Measurements from ENCODE around the gene OR11G2. TPM values are rescaled to one million over a fixed set of nuclear protein-coding genes. Genes with fewer than 3 reads are reported as not detected.
"Not testable (repeated sequence)": the region's sequence is repeated elsewhere in the genome, so short reads cannot be mapped to it uniquely, and the experiment has no call there.

OR11G2 gene
- total RNA-seq (not detected), polyA plus RNA-seq (not detected)
- long read RNA-seq, donor 1: 0 reads
- long read RNA-seq, donor 2: 0 reads

DNA sequence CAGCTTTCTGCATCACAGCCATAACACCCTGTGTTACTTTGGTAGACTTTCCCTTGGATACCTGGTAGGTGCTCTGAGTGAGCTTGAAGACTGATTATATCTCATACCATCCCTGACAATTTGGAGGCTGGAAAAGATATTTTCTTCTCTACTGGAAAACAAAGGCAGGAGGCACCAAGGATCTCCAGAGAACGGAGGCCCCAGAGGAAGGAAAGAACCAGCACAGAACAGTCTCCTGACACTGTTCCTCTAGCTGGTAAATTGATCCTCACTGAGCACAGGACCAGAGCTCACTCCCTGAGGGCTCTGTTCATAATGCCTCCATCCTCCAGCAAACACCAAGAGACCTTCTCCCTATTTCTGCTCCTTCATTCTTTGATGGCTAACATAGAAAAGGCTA lies at the start of gene OR11G2:
TSS of gene OR11G2 (plus strand) at position 301 of the 400 bp plus-strand sequence. CDS start 6,542 bp downstream, outside the sequence.
- no peaks in the 10 kb centered on the region for H3K36me3 ChIP-seq (ENCODE audit: control insufficient read depth in 1 of 2, insufficient read depth in 2 of 2, low read length in 1 of 2)
- H3K27me3 ChIP-seq (ENCODE audit: control insufficient read depth in 1 of 2, insufficient read depth in 2 of 2, low read length in 1 of 2): no peaks in the 10 kb centered on the region
- intact Hi-C loops (cut with DNase I): no loop called here
- no peak within 1 kb of the TSS for H3K27ac ChIP-seq (ENCODE audit: low read depth in 1 of 2, low read length in 2 of 2)
- no peak within 1 kb of the TSS for H3K4me3 ChIP-seq (ENCODE audit: low read length in 2 of 2)
- DNase-seq (no peak), ATAC-seq (ENCODE audit: low FRiP score) (no peak)
- WGBS, 2 donors: 43 to 47% methylated on average over 1 of the region's 1 CpG
- no peaks in the 10 kb centered on the region for H3K9me3 ChIP-seq (ENCODE audit: control insufficient read depth, low read length)
- H3K4me1 ChIP-seq (ENCODE audit: control insufficient read depth in 1 of 2, insufficient read depth in 2 of 2, low read length in 2 of 2): no peaks in the 10 kb centered on the region

DNA sequence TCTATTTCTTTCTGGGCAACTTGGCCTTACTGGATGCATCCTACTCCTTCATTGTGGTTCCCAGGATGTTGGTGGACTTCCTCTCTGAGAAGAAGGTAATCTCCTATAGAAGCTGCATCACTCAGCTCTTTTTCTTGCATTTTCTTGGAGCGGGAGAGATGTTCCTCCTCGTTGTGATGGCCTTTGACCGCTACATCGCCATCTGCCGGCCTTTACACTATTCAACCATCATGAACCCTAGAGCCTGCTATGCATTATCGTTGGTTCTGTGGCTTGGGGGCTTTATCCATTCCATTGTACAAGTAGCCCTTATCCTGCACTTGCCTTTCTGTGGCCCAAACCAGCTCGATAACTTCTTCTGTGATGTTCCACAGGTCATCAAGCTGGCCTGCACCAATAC lies 46.8 kb upstream of the OR11G2 start:
- Histone ChIP-seq H3K27me3 (ENCODE audit: control insufficient read depth in 1 of 2, insufficient read depth in 2 of 2, low read length in 1 of 2) (no peaks in the 10 kb centered on the region), H3K4me3 (ENCODE audit: low read length in 2 of 2) (no peak overlapping the region), H3K9me3 (ENCODE audit: control insufficient read depth, low read length) (peaks cover 1% of the 10 kb centered on the region), H3K4me1 (ENCODE audit: control insufficient read depth in 1 of 2, insufficient read depth in 2 of 2, low read length in 2 of 2) (no peaks in the 10 kb centered on the region), H3K27ac (ENCODE audit: low read depth in 1 of 2, low read length in 2 of 2) (no peak overlapping the region), H3K36me3 (ENCODE audit: control insufficient read depth in 1 of 2, insufficient read depth in 2 of 2, low read length in 1 of 2) (no peaks in the 10 kb centered on the region)
- ATAC-seq (ENCODE audit: low FRiP score): no peak
- no peak for DNase-seq
- intact Hi-C loops (cut with DNase I): no loop called here
- 20 to 25% methylated on average over 7 of the region's 7 CpGs for WGBS, 2 donors

DNA sequence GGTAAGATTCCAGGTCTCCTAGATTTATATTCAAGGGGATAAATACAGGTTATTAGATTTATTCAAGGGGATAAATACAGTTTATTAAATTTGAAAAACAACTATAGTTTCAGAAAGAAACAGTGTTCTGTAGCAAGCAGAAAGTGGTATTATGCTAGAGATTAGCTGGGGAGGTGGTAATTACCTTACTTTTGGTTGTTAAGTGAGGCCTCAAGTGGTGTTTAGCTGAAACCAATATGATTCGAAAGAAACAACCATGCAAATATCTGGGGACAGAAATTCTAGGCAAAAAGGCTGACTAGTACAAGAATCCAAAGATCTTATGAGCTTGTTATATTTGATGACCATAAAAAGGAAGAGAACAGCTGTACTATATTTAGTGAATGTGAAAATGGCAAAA lies 45.9 kb upstream of the OR11G2 start:
- H3K9me3 ChIP-seq (ENCODE audit: control insufficient read depth, low read length): peaks cover 3% of the 10 kb centered on the region
- WGBS, 2 donors: 52 to 53% methylated on average over 1 of the region's 1 CpG
- no peaks in the 10 kb centered on the region for H3K4me1 ChIP-seq (ENCODE audit: control insufficient read depth in 1 of 2, insufficient read depth in 2 of 2, low read length in 2 of 2)
- no peaks in the 10 kb centered on the region for H3K36me3 ChIP-seq (ENCODE audit: control insufficient read depth in 1 of 2, insufficient read depth in 2 of 2, low read length in 1 of 2)
- intact Hi-C loops (cut with DNase I): no loop called here
- H3K27me3 ChIP-seq (ENCODE audit: control insufficient read depth in 1 of 2, insufficient read depth in 2 of 2, low read length in 1 of 2): no peaks in the 10 kb centered on the region
- no peak overlapping the region for H3K4me3 ChIP-seq (ENCODE audit: low read length in 2 of 2)
- no peak overlapping the region for H3K27ac ChIP-seq (ENCODE audit: low read depth in 1 of 2, low read length in 2 of 2)
- DNase-seq (no peak), ATAC-seq (ENCODE audit: low FRiP score) (no peak)

- intact Hi-C loops (cut with DNase I): no loop called here
- H3K36me3 ChIP-seq (ENCODE audit: control insufficient read depth in 1 of 2, insufficient read depth in 2 of 2, low read length in 1 of 2): no peaks in the 10 kb centered on the region
- no peak overlapping the region for H3K27ac ChIP-seq (ENCODE audit: low read depth in 1 of 2, low read length in 2 of 2)
- no peak for ATAC-seq (ENCODE audit: low FRiP score)
- H3K9me3 ChIP-seq (ENCODE audit: control insufficient read depth, low read length): peaks cover 3% of the 10 kb centered on the region
- no peak overlapping the region for H3K4me3 ChIP-seq (ENCODE audit: low read length in 2 of 2)
- DNase-seq: no peak
- no peaks in the 10 kb centered on the region for H3K27me3 ChIP-seq (ENCODE audit: control insufficient read depth in 1 of 2, insufficient read depth in 2 of 2, low read length in 1 of 2)
- no peaks in the 10 kb centered on the region for H3K4me1 ChIP-seq (ENCODE audit: control insufficient read depth in 1 of 2, insufficient read depth in 2 of 2, low read length in 2 of 2)
Observed at GRCh38 chr14:20164462-20164861, 26.2 kb upstream of the OR11G2 start.

DNA sequence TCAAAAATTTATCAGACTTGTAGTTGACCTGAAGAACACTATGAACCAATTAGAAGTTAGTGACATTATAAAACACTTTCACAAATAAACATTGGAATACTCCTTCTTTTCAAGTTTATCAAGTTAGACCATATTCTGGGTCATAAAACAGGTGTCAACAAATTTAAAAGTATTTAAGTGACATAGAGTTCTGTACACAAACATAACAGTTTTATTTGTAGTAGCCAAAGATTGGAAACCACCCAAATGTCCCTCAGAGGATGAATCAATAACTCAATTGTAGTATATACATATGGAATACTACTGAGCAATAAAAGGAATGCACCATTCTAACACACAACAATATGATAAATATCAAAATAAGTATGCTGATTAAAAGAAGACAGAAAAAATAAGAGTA lies 23.6 kb upstream of the OR11G2 start:
- no peak for ATAC-seq (ENCODE audit: low FRiP score)
- Histone ChIP-seq H3K27ac (ENCODE audit: low read depth in 1 of 2, low read length in 2 of 2) (no peak overlapping the region), H3K36me3 (ENCODE audit: control insufficient read depth in 1 of 2, insufficient read depth in 2 of 2, low read length in 1 of 2) (no peaks in the 10 kb centered on the region), H3K9me3 (ENCODE audit: control insufficient read depth, low read length) (peaks cover 5% of the 10 kb centered on the region), H3K4me3 (ENCODE audit: low read length in 2 of 2) (no peak overlapping the region), H3K4me1 (ENCODE audit: control insufficient read depth in 1 of 2, insufficient read depth in 2 of 2, low read length in 2 of 2) (no peaks in the 10 kb centered on the region), H3K27me3 (ENCODE audit: control insufficient read depth in 1 of 2, insufficient read depth in 2 of 2, low read length in 1 of 2) (no peaks in the 10 kb centered on the region)
- intact Hi-C loops (cut with DNase I): no loop called here
- DNase-seq: no peak

- ATAC-seq (ENCODE audit: low FRiP score); H3K9me3 ChIP-seq (ENCODE audit: control insufficient read depth, low read length); intact Hi-C loops (cut with DNase I); H3K4me3 ChIP-seq (ENCODE audit: low read length in 2 of 2); H3K27me3 ChIP-seq (ENCODE audit: control insufficient read depth in 1 of 2, insufficient read depth in 2 of 2, low read length in 1 of 2); H3K4me1 ChIP-seq (ENCODE audit: control insufficient read depth in 1 of 2, insufficient read depth in 2 of 2, low read length in 2 of 2); DNase-seq; H3K27ac ChIP-seq (ENCODE audit: low read depth in 1 of 2, low read length in 2 of 2); H3K36me3 ChIP-seq (ENCODE audit: control insufficient read depth in 1 of 2, insufficient read depth in 2 of 2, low read length in 1 of 2): not testable (repeated sequence)
Observed at GRCh38 chr14:20169852-20170251, 20.8 kb upstream of the OR11G2 start.

DNA sequence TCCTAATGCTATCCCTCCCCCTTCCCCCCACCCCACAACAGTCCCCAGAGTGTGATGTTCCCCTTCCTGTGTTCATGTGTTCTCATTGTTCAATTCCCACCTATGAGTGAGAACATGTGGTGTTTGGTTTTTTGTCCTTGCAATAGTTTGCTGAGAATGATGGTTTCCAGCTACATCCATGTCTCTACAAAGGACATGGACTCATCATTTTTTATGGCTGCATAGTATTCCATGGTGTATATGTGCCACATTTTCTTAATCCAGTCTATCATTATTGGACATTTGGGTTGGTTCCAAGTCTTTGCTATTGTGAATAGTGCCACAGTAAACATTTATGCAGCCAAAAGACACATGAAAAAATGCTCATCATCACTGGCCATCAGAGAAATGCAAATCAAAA lies 16.5 kb upstream of the OR11G2 start:
- H3K9me3 ChIP-seq (ENCODE audit: control insufficient read depth, low read length); H3K27ac ChIP-seq (ENCODE audit: low read depth in 1 of 2, low read length in 2 of 2); DNase-seq; H3K4me1 ChIP-seq (ENCODE audit: control insufficient read depth in 1 of 2, insufficient read depth in 2 of 2, low read length in 2 of 2); ATAC-seq (ENCODE audit: low FRiP score); H3K4me3 ChIP-seq (ENCODE audit: low read length in 2 of 2); intact Hi-C loops (cut with DNase I); H3K36me3 ChIP-seq (ENCODE audit: control insufficient read depth in 1 of 2, insufficient read depth in 2 of 2, low read length in 1 of 2); H3K27me3 ChIP-seq (ENCODE audit: control insufficient read depth in 1 of 2, insufficient read depth in 2 of 2, low read length in 1 of 2): not testable (repeated sequence)

DNA sequence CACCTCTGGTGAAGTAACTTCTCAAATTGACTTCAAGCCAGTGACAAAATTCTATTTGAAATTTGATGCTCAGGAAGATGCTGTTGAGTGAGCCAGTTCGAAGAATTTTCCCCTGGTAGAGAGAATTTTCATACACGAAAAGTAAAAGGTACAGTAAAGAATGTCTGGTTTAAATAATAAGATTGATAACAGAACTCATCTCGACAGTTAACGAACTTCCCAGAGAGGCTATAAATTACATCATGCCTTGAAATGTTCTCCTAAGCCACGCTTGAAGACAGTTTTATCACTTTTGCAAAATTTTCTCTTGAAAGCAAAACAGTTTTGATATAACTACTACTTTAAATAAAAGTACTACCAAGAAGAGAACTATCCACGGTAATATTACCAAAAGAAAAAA lies 14.4 kb upstream of the OR11G2 start:
- Histone ChIP-seq H3K4me3 (ENCODE audit: low read length in 2 of 2) (no peak overlapping the region), H3K4me1 (ENCODE audit: control insufficient read depth in 1 of 2, insufficient read depth in 2 of 2, low read length in 2 of 2) (no peaks in the 10 kb centered on the region), H3K9me3 (ENCODE audit: control insufficient read depth, low read length) (no peaks in the 10 kb centered on the region), H3K27ac (ENCODE audit: low read depth in 1 of 2, low read length in 2 of 2) (no peak overlapping the region), H3K27me3 (ENCODE audit: control insufficient read depth in 1 of 2, insufficient read depth in 2 of 2, low read length in 1 of 2) (no peaks in the 10 kb centered on the region), H3K36me3 (ENCODE audit: control insufficient read depth in 1 of 2, insufficient read depth in 2 of 2, low read length in 1 of 2) (no peaks in the 10 kb centered on the region)
- intact Hi-C loops (cut with DNase I): no loop called here
- ATAC-seq (ENCODE audit: low FRiP score) (no peak), DNase-seq (no peak)
- WGBS, 2 donors: 44 to 64% methylated on average over 6 of the region's 6 CpGs

- no peak for ATAC-seq (ENCODE audit: low FRiP score)
Observed at GRCh38 chr14:20177433-20177974, 13.2 kb upstream of the OR11G2 start.

More at GRCh38 chr14:20177433-20177974, 13.2 kb upstream of the OR11G2 start:
- 82 to 83% methylated on average over 7 of the region's 7 CpGs for WGBS, 2 donors
- Histone ChIP-seq H3K27ac (ENCODE audit: low read depth in 1 of 2, low read length in 2 of 2) (no peak overlapping the region), H3K4me1 (ENCODE audit: control insufficient read depth in 1 of 2, insufficient read depth in 2 of 2, low read length in 2 of 2) (no peaks in the 10 kb centered on the region), H3K27me3 (ENCODE audit: control insufficient read depth in 1 of 2, insufficient read depth in 2 of 2, low read length in 1 of 2) (no peaks in the 10 kb centered on the region), H3K36me3 (ENCODE audit: control insufficient read depth in 1 of 2, insufficient read depth in 2 of 2, low read length in 1 of 2) (no peaks in the 10 kb centered on the region), H3K9me3 (ENCODE audit: control insufficient read depth, low read length) (no peaks in the 10 kb centered on the region), H3K4me3 (ENCODE audit: low read length in 2 of 2) (no peak overlapping the region)
- no peak for DNase-seq
- intact Hi-C loops (cut with DNase I): no loop called here
